B cell (primary cell): ENCODE results near the gene CLDN2.

Experiments used
- EZH2 ChIP-seq: IDR thresholded peaks from 2 replicates; pipeline ENCODE4 v1.6.1; 2012; ENCODE audit warnings: borderline replicate concordance, low read depth, mild to moderate bottlenecking, moderate library complexity, low read length; ENCODE audit not compliant: insufficient read depth, poor library complexity, severe bottlenecking
- TF ChIP-seq, protein P1 (sequence below): fragments of 200-600 bp; IDR thresholded peaks from one replicate; pipeline ENCODE4 v1.8.0; 2022; ENCODE audit warnings: antibody characterized with exemption, mild to moderate bottlenecking

DNA sequence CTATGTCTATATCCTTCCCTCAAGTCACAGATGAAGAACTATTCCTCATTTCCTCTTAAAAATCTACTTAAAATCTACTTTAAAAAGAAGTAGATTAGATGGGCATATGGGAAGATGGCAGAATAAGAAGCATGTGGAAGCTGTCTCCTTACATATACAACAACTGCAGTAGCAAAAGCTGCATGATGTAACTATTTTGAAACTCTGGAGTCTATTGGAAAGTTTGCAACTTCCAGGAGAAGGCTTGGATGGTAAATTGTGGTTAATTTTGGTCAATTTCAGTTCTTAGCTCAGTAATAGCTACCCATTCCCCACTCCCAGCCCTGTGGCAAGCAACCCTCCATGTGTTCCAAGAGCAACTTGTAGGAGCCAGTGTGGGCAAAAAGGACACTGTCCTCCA is 42.9 kb downstream of the CLDN2 start:
- TF ChIP-seq, protein P1, sequence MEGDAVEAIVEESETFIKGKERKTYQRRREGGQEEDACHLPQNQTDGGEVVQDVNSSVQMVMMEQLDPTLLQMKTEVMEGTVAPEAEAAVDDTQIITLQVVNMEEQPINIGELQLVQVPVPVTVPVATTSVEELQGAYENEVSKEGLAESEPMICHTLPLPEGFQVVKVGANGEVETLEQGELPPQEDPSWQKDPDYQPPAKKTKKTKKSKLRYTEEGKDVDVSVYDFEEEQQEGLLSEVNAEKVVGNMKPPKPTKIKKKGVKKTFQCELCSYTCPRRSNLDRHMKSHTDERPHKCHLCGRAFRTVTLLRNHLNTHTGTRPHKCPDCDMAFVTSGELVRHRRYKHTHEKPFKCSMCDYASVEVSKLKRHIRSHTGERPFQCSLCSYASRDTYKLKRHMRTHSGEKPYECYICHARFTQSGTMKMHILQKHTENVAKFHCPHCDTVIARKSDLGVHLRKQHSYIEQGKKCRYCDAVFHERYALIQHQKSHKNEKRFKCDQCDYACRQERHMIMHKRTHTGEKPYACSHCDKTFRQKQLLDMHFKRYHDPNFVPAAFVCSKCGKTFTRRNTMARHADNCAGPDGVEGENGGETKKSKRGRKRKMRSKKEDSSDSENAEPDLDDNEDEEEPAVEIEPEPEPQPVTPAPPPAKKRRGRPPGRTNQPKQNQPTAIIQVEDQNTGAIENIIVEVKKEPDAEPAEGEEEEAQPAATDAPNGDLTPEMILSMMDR = no peak
- TF ChIP-seq EZH2 = no peak
